Mononuclear cell (primary cell): ENCODE data around the gene TMEM107. TPM values are rescaled to one million over a fixed set of nuclear protein-coding genes. Genes with fewer than 3 reads are reported as not detected.
"Not testable (repeated sequence)": the region's sequence is repeated elsewhere in the genome, so short reads cannot be mapped to it uniquely, and the experiment has no call there.

Source experiments
- H3K27me3 ChIP-seq: 2 replicates; pipeline ENCODE4 v1.6.0; 2011; ENCODE audit warnings: low read length, control low read depth; ENCODE audit not compliant: insufficient read depth
- H3K4me1 ChIP-seq: 2 replicates; pipeline ENCODE4 v1.5.1; 2011; ENCODE audit warnings: mild to moderate bottlenecking, low read length, control low read depth; ENCODE audit not compliant: insufficient read depth
- H3K4me3 ChIP-seq: 2 replicates; pipeline ENCODE4 v1.5.1; 2011; ENCODE audit warnings: mild to moderate bottlenecking, low read length, moderate library complexity
- H3K9me3 ChIP-seq: 2 replicates; pipeline ENCODE4 v1.5.1; 2011; ENCODE audit warnings: low read depth, mild to moderate bottlenecking, control low read depth, low read length
- total RNA-seq: library from RNA; depleted of rRNA; stranded (reverse); fragments of >200 nt; gene quantifications from one replicate; pipeline ENCODE4 v1.2.3, GENCODE V29; 2012

TMEM107 gene
- total RNA-seq, 1 donor, result 221 TPM

DNA sequence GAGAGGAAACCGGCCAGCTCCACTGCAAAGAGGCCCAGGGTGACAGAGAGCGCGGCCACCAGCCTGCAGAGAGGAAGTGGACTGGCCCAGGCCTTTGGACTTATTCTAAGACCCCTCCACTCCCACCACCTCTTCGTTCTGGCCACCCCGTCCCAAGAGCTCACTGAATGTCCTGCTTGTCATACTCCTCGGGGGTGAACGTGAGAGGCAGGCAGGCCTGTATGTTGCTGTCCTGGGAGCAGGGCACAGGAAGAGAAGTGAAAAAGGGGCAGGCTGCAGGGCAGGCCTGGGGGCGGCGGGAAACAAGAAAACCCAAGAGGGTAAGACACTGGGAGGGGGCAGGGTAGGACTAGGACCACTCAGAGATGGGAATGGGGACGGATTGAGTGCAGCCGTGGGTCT, 384 bp downstream of the TMEM107 start:
- Histone ChIP-seq H3K4me1 (peaks cover 39% of the 10 kb centered on the region), H3K4me3 (peak overlapping the region; percentile 51), H3K9me3 (no peaks in the 10 kb centered on the region), H3K27me3 (no peaks in the 10 kb centered on the region)

DNA sequence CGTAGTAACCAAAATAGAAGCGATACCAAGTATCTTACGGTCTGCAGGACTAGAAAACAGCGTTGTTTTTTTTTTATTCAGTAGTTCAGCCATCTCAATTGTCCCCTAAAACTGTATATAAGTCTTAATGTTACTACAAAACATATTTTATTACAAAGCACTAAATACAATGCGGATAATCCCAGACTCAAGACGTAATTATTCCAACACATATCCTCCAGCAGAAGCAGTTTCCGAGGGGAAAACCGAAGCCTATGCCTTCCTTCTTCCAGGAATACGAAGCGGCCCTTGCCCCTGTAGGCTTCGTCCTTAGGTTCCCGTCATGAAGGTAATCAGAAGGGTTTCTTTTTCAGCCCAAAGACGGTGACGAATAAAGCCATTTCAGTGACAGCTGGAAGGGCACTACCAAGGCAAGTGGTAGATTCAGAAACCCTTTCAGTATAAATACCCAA, 2.3 kb downstream of the TMEM107 start:
- peaks cover 39% of the 10 kb centered on the region for H3K4me1 ChIP-seq
- H3K27me3 ChIP-seq, result no peaks in the 10 kb centered on the region
- H3K4me3 ChIP-seq, result peak overlapping the region; percentile 36

GRCh38 chr17:8173056-8173870, 2.9 kb downstream of the TMEM107 start:
- Histone ChIP-seq H3K4me1 (peaks cover 39% of the 10 kb centered on the region), H3K4me3 (peak overlapping the region; percentile 36), H3K9me3 (no peaks in the 10 kb centered on the region), H3K27me3 (no peaks in the 10 kb centered on the region)

More for the DNA sequence above, 2.3 kb downstream of the TMEM107 start:
- no peaks in the 10 kb centered on the region for H3K9me3 ChIP-seq

GRCh38 chr17:8170186-8170585, 6.0 kb downstream of the TMEM107 start:
- not testable (repeated sequence) for H3K9me3 ChIP-seq
- H3K4me1 ChIP-seq, result peaks cover 26% of the 10 kb centered on the region

GRCh38 chr17:8167526-8167925, 8.7 kb downstream of the TMEM107 start:
- H3K4me3 ChIP-seq, result no peak overlapping the region
- H3K27me3 ChIP-seq, result no peaks in the 10 kb centered on the region
- H3K9me3 ChIP-seq, result no peaks in the 10 kb centered on the region
- peaks cover 29% of the 10 kb centered on the region for H3K4me1 ChIP-seq

More at GRCh38 chr17:8170186-8170585, 6.0 kb downstream of the TMEM107 start:
- not testable (repeated sequence) for H3K4me3 ChIP-seq, H3K27me3 ChIP-seq

DNA sequence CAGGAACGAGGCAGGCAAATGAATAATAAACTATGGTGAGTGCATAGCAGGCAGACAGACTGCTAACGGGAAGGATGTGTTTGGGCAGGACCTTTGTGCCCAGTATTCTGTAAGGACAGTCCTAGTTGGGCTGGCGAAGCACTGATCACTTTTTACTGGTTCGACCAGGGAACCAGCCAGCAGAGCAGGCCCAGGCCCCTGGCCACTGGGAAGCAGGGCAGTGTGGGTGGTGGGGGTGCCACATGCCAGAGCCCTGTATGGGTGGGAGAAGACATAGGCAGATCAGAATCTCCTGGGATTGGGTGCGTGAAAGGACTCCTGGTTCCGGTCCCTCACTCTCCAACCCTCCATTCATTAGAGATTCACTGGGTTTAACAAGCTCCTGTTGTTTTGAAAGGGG, 9.4 kb downstream of the TMEM107 start:
- Histone ChIP-seq H3K4me3 (no peak overlapping the region), H3K4me1 (peaks cover 30% of the 10 kb centered on the region), H3K27me3 (no peaks in the 10 kb centered on the region), H3K9me3 (no peaks in the 10 kb centered on the region)

DNA sequence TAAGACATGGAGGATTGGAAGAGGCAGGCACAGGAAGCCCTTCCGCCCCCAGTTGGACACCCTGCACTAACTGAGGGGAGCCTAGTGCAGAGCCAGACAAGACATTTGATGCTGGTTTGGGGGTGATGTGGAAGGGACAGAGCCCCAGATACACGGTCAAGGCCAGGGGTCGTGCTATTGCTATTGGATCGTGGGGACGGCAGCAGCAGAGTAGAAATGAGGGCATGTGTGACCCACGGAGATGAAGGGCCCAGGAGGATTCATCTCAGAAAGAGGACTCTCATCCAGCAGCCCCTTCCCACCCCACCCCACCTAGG, 11.4 kb downstream of the TMEM107 start:
- H3K4me1 ChIP-seq, result peaks cover 49% of the 10 kb centered on the region
- H3K9me3 ChIP-seq, result no peaks in the 10 kb centered on the region
- no peaks in the 10 kb centered on the region for H3K27me3 ChIP-seq
- no peak overlapping the region for H3K4me3 ChIP-seq

DNA sequence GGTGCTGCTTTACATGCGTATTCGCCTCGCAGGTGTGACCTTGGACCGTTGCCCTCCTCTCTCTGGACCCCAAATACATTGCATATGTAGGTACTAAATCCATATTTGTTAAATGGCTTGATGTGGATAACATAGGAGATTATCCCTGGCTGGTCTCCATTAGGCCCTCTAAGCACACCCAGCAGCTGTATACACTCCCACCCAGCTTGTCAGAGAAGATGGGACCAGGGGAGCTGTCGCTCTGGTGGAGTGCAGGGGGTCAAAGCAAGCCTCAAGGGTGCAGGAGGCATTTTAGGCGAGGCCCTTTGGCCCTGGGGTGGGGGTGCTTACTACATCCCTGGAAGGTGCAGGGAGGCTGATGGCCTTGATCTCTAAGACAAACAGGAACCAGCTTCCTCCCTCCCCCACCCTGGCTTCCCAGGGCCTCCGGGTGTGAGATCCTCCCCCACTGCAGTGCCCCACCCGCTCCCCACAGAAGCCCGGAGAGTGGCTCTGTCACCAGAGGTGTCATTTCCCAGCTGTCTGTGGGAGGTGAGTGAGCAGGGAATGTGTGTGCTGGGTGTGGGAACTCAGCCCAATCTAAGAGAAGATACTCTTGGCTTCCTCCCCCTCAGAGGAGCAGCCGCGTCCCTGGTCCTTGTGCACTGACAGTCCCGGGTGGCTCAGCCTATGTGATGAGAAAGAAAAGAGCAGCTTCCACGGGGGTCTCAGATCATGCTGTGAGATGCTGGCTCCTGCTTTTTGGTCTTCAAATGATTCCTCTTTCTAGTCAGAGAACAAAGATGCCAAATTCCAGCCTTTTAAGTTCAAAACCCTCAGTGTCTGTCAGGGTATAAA, 12.0 kb downstream of the TMEM107 start:
- H3K4me1 ChIP-seq, result peaks cover 53% of the 10 kb centered on the region
- H3K27me3 ChIP-seq, result no peaks in the 10 kb centered on the region
- no peaks in the 10 kb centered on the region for H3K9me3 ChIP-seq
- no peak overlapping the region for H3K4me3 ChIP-seq

- H3K27me3 ChIP-seq, result no peaks in the 10 kb centered on the region
- peak overlapping the region; percentile 96 for H3K4me3 ChIP-seq
- peaks cover 61% of the 10 kb centered on the region for H3K4me1 ChIP-seq
- H3K9me3 ChIP-seq, result no peaks in the 10 kb centered on the region
Measured at GRCh38 chr17:8162997-8163977, 12.9 kb downstream of the TMEM107 start.

DNA sequence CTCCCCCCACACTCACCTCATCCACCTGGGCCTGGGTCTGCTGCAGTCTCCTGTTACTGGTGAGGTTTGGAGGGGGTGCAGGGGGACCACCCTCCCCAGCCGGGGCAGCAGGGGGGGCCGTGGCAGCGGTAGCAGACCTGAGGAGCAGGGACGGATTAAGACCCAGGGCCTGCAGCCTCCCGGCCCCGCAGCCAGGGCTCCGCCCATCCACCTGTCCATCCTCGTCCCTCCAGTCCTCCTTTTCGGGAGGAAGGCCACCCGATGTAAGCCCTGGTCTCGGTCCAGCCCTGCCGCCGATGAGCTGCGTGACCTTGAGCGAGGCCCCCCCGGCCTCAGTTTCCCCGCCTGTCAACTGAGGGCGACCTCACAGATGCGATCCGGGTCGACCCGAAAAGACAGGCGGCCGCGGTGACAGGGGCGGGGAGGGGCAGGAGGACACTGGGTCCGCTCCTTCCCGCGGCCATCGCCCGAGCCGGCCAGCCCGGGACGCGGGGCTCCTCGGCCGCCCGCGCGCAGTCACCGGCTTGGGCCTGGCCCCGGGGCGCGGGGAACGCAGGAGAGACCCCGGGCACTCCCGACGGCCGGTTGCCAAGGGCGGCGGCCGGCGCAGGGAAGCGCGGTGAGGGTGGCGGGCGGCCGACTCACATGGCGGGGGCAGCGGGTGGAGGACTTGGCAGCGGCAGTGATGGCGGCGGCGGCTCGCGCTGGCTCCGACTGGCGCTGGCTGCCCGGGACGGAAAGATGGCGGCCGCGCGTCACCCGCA, 13.8 kb downstream of the TMEM107 start, which contains the start of gene VAMP2:
TSS of gene VAMP2 (minus strand) at position 716 of the 764 bp plus-strand sequence. CDS start at position 647, 69 bp downstream.
- Histone ChIP-seq H3K27me3 (no peaks in the 10 kb centered on the region), H3K4me1 (peaks cover 69% of the 10 kb centered on the region), H3K9me3 (no peaks in the 10 kb centered on the region), H3K4me3 (peak within 1 kb of the TSS; percentile 96)

DNA sequence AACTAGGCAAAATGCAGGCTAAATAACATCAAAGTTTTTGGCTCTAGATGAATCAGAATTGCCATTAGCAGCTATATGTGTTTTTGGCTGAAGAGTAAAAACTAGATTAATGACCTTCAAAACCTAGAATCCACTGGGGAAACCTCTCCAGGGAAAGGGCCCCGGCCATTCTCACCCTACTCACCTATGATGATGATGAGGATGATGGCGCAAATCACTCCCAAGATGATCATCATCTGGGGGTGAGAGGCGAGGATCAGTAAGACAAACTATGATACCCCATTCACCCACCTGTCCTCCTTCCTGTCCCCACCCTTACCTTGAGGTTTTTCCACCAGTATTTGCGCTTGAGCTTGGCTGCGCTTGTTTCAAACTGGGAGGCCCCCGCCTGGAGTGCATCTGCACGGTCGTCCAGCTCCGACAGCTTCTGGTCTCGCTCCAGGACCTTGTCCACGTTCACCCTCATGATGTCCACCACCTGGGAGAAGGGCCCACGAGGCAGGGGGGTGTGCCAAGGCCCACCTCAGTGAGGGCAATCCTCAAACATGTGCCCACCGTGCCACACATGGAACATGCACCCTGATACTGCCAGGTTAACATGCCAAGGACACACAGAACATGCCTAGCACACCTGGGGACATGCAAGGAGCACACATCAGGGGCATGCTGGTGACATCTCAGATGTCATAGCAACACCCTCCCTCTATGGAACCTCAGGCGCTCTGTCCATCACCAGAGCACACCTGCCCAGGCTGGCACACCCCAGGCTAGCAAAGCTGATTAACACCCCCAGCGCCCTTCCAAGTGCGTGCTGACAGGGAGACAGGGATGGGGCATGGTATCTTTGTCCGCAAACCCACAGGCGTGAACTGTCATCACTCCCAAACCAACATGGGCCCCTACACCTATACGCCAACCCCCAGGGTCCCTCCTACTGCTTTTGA, 14.6 kb downstream of the TMEM107 start:
- peak overlapping the region; percentile 96 for H3K4me3 ChIP-seq
- no peaks in the 10 kb centered on the region for H3K27me3 ChIP-seq

DNA sequence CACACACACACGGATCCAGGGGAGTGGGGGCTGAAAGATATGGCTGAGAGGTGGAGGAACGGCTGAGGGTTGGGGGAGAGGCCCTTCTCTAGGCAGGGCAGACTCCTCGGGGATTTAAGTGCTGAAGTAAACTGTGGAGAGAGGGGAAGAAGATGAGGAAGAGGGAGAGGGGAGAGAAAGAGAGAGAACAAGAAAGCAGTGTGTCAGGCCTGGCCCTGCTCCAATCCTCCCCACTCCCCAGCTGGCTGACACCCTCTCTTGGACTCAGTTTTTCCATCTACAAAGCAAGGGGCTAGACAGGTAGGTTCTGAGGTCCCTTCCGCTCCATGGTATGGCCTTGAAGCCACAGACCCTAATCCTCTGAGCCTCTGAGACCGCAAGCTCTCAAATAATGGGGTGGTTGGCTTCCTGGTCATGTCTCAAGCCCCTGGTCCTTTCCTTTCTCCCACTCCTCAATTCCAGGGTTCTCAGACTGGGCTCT, 15.4 kb downstream of the TMEM107 start:
- H3K4me3 ChIP-seq, result no peak overlapping the region
- peaks cover 78% of the 10 kb centered on the region for H3K4me1 ChIP-seq
- no peaks in the 10 kb centered on the region for H3K27me3 ChIP-seq
- H3K9me3 ChIP-seq, result no peaks in the 10 kb centered on the region

More for the DNA sequence above, 14.6 kb downstream of the TMEM107 start:
- no peaks in the 10 kb centered on the region for H3K9me3 ChIP-seq
- H3K4me1 ChIP-seq, result peaks cover 76% of the 10 kb centered on the region

DNA sequence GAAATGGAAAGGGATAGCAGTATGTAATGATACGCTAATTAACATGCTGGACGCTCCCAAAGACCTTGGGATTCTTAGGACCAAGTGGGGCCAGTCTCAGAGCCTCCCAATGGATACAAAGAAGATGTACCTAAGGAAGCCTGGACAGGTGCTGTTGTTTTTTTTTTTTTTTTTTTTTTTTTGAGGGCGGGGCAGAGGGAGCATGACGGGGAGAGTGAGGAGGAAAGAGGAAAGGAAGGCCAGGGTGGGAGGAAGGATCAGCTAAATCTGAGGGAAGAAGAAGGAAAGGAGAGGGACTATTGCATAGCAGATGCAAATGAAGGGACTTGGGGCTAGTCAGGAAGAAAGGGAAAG, 16.0 kb downstream of the TMEM107 start:
- H3K4me1 ChIP-seq, result peaks cover 81% of the 10 kb centered on the region
- no peaks in the 10 kb centered on the region for H3K27me3 ChIP-seq
- no peaks in the 10 kb centered on the region for H3K9me3 ChIP-seq
- no peak overlapping the region for H3K4me3 ChIP-seq
